ENCODE results near the gene SIK3. TPM values are rescaled to one million over a fixed set of nuclear protein-coding genes. Genes with fewer than 3 reads are reported as not detected.

The SIK3 gene
- total RNA-seq, 1 experiment from 2014 or later, result 34.4 TPM

DNA sequence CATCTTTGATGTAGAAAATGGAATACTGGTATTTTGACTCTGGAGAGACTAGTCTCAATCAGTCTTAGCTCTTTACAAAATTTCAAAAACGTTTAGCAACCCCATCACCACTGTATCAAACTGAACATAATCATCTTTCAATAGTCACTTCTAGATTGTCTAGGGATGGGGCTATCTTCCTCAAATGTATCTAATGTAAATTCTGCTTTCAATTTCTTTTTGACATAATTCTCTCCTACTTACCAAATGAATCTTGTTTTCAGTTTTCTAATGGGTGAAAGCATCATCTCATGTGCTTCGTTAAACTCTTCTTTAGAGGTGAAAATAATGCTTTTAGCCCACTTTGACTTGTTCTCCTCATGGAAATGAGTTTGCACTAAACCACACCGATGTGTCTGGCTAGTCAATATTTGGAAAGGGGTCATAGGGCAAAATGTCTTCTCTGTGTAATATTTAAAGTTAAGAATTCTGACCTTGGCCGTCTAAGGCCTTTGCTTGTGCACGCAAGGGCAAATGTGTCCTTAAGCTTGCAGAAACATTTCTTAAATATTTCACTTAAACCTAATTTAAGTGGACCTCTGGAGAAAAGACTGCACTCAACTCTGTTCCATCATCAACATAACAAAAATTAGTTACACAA lies 5.2 kb downstream of the SIK3 start:
- no peaks in the 10 kb centered on the region for H3K27me3 Mint-ChIP-seq (ENCODE audit: low read depth)
- peaks cover 31% of the 10 kb centered on the region for H3K4me1 Mint-ChIP-seq
- H3K4me3 Mint-ChIP-seq, result no peak overlapping the region
- TF ChIP-seq ZNF423 (CRISPR knock-in tag; IDR thresholded peaks at IDR 0.05) (no peak), PRDM15 (CRISPR knock-in tag; IDR thresholded peaks at IDR 0.05) (no peak), NFYB (CRISPR knock-in tag; conservative IDR thresholded peaks at IDR 0.05; ENCODE audit: low read depth) (no peak), JUN (CRISPR knock-in tag; IDR thresholded peaks at IDR 0.05) (no peak), NFATC4 (CRISPR knock-in tag; IDR thresholded peaks at IDR 0.05) (no peak), MAX (CRISPR knock-in tag; IDR thresholded peaks at IDR 0.05) (no peak), E2F4 (CRISPR knock-in tag; IDR thresholded peaks at IDR 0.05; ENCODE audit: borderline replicate concordance, low read depth) (no peak), FOXP1 (CRISPR knock-in tag; IDR thresholded peaks at IDR 0.05; ENCODE audit: borderline replicate concordance) (no peak), CBFB (CRISPR knock-in tag; IDR thresholded peaks at IDR 0.05; ENCODE audit: low read depth) (no peak), TCF7 (CRISPR knock-in tag; IDR thresholded peaks at IDR 0.05; ENCODE audit: low read depth) (no peak), ZSCAN18 (CRISPR knock-in tag; IDR thresholded peaks at IDR 0.05) (no peak), ZNF425 (CRISPR knock-in tag; conservative IDR thresholded peaks at IDR 0.05) (no peak)
- TF ChIP-seq, protein P1, sequence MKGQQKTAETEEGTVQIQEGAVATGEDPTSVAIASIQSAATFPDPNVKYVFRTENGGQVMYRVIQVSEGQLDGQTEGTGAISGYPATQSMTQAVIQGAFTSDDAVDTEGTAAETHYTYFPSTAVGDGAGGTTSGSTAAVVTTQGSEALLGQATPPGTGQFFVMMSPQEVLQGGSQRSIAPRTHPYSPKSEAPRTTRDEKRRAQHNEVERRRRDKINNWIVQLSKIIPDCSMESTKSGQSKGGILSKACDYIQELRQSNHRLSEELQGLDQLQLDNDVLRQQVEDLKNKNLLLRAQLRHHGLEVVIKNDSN (CRISPR knock-in tag; IDR thresholded peaks at IDR 0.05), result no peak
- TF ChIP-seq, protein P2, sequence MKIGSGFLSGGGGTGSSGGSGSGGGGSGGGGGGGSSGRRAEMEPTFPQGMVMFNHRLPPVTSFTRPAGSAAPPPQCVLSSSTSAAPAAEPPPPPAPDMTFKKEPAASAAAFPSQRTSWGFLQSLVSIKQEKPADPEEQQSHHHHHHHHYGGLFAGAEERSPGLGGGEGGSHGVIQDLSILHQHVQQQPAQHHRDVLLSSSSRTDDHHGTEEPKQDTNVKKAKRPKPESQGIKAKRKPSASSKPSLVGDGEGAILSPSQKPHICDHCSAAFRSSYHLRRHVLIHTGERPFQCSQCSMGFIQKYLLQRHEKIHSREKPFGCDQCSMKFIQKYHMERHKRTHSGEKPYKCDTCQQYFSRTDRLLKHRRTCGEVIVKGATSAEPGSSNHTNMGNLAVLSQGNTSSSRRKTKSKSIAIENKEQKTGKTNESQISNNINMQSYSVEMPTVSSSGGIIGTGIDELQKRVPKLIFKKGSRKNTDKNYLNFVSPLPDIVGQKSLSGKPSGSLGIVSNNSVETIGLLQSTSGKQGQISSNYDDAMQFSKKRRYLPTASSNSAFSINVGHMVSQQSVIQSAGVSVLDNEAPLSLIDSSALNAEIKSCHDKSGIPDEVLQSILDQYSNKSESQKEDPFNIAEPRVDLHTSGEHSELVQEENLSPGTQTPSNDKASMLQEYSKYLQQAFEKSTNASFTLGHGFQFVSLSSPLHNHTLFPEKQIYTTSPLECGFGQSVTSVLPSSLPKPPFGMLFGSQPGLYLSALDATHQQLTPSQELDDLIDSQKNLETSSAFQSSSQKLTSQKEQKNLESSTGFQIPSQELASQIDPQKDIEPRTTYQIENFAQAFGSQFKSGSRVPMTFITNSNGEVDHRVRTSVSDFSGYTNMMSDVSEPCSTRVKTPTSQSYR (CRISPR knock-in tag; IDR thresholded peaks at IDR 0.05), result no peak
- 0 out of 2 replicates have a peak overlapping the region, but pooled peaks have one; percentile 1 for H3K27ac Mint-ChIP-seq
- H3K36me3 Mint-ChIP-seq, result peaks cover 9% of the 10 kb centered on the region
- ATAC-seq (no peak), DNase-seq (ENCODE audit: low spot score) (no peak)
- POLR2A ChIA-PET, result no interaction called here
- CTCF ChIA-PET, result no interaction called here
- H3K9me3 Mint-ChIP-seq, result peaks cover 8% of the 10 kb centered on the region

Measured in WTC11 (cell line).